H1 (cell line): Measurements from ENCODE around the gene BRICD5.
A peak's percentile ranks its signal among the peaks of the same experiment; 100 is the strongest.

ENCODE experiments used
- ASH2L ChIP-seq: fragments of 200-600, 300-600 bp; sonication (generic); IDR thresholded peaks from one replicate; pipeline ENCODE4 v1.7.1; 2017; ENCODE audit warnings: low read length
- CTBP2 ChIP-seq: IDR thresholded peaks from 2 replicates; pipeline ENCODE4 v1.7.0; 2011; ENCODE audit warnings: borderline replicate concordance, mild to moderate bottlenecking, moderate library complexity, mixed read lengths, low read length; ENCODE audit not compliant: insufficient read depth, insufficient read length
- CTCF ChIP-seq, 3 experiments: IDR thresholded peaks; 1 replicate in 2 of 3; 2 replicates in 1 of 3; pipeline versions ENCODE4 v1.5.1 to v1.6.1; 2011; ENCODE audit warnings: low read length in 3 of 3, mild to moderate bottlenecking in 3 of 3, inconsistent platforms in 2 of 3, low read depth in 1 of 3, moderate library complexity in 1 of 3; ENCODE audit not compliant: insufficient read depth in 1 of 3; ENCODE audit errors: control extremely low read depth in 1 of 3
- EP300 ChIP-seq, 2 experiments: IDR thresholded peaks; 1 replicate in 1 of 2; 2 replicates in 1 of 2; pipeline ENCODE4 v1.6.1; 2011 to 2012; ENCODE audit warnings: low read depth in 2 of 2, low read length in 2 of 2, mild to moderate bottlenecking in 2 of 2, borderline replicate concordance in 1 of 2, inconsistent platforms in 1 of 2, moderate library complexity in 1 of 2
- EZH2 ChIP-seq: fragments of 200-600 bp; sonication (generic); IDR thresholded peaks from 2 replicates; pipeline ENCODE4 v1.7.1; 2012; ENCODE audit warnings: low read depth, mild to moderate bottlenecking, moderate library complexity, low read length, inconsistent platforms; ENCODE audit not compliant: severe bottlenecking
- MAFK ChIP-seq: IDR thresholded peaks from 2 replicates; pipeline ENCODE4 v1.6.1; 2012; ENCODE audit warnings: low read depth, mild to moderate bottlenecking, improper control_type of control experiment, low read length
- POLR2AphosphoS5 ChIP-seq: IDR thresholded peaks from 2 replicates; pipeline ENCODE4 v1.6.1; 2011; ENCODE audit warnings: low read depth, low read length
- TAF1 ChIP-seq: IDR thresholded peaks from 2 replicates; pipeline ENCODE4 v1.6.1; 2011; ENCODE audit warnings: mild to moderate bottlenecking, low read depth, low read length
- TCF12 ChIP-seq: IDR thresholded peaks from 2 replicates; pipeline ENCODE4 v1.6.1; 2011; ENCODE audit warnings: low read depth, mild to moderate bottlenecking, low read length
- TF ChIP-seq, protein P1 (sequence below): IDR thresholded peaks from 2 replicates; pipeline ENCODE4 v1.6.1; 2012; ENCODE audit warnings: low read length, inconsistent platforms

DNA sequence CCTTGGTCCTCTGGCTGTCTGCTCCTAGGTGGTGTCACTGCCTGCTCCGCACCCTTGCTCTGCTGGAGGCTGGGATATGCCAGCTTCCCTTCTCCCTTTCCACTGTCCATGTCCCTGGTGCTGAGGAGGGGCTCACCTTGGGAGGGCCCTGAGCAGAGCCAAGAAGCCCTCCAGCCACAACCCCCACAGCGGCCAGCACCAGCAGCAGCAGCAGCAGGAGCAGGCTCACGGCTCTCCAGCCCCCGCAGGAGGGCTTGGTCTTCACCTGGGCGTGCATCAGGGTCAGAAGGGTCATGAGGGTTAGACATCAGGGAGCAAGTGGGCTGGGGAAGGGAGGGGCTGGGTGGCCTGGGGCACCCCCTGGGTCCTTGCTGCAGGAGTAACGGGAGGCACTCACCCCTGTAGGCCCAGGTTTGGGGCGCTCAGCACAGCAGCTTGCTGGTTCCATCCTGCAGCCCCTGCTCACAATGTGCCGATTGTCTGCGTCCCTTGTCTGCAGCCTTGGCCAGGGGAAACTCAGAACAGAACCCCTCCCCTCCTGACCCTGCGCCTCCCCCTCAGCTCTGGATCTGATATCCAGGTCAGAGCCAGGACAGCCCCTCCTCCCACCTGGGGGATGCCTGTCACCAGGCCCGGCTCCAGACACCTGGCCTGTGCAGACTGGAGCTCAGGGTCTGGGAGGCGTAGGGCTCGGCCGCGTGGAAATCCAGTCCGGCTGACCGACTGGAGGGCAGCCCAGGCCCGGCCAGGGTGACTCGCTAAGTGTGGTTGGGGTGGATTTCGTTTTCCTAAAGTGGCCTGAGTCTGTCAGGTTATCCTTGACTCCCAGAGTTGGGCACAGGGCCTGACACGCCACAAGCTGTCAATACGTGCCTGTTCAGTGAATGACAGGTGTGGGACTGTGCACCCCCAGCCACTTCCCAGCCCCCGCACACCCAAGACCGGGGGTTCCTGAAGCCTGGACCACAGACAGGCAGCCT is at the start of gene BRICD5:
- TF ChIP-seq, protein P1, sequence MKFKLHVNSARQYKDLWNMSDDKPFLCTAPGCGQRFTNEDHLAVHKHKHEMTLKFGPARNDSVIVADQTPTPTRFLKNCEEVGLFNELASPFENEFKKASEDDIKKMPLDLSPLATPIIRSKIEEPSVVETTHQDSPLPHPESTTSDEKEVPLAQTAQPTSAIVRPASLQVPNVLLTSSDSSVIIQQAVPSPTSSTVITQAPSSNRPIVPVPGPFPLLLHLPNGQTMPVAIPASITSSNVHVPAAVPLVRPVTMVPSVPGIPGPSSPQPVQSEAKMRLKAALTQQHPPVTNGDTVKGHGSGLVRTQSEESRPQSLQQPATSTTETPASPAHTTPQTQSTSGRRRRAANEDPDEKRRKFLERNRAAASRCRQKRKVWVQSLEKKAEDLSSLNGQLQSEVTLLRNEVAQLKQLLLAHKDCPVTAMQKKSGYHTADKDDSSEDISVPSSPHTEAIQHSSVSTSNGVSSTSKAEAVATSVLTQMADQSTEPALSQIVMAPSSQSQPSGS = 0 out of 2 replicates have a peak, but pooled peaks have one; percentile 2
- no peak for TF ChIP-seq TCF12
- TF ChIP-seq EZH2 = no peak
- TF ChIP-seq CTCF (IDR thresholded peaks at IDR 0.05; ENCODE audit: control extremely low read depth in 1 of 3, insufficient read depth in 1 of 3, low read depth in 1 of 3, low read length in 3 of 3) = no peak
- no peak for TF ChIP-seq ASH2L
- no peak for TF ChIP-seq TAF1
- TF ChIP-seq MAFK = no peak
- TF ChIP-seq CTBP2 = no peak
- peak; percentile 21 for TF ChIP-seq POLR2AphosphoS5
- no peak for TF ChIP-seq EP300 (IDR thresholded peaks at IDR 0.05; ENCODE audit: borderline replicate concordance in 1 of 2, low read depth in 2 of 2, low read length in 2 of 2)
